K562 (cell line): ENCODE results near the gene PLCG2.

Experiments used
- BHLHE40 ChIP-seq: IDR thresholded peaks from 2 replicates; pipeline ENCODE4 v1.6.1; 2011; ENCODE audit warnings: low read length, improper control_type of control experiment
- CHD1 ChIP-seq: fragments of 200-600 bp; sonication (generic); IDR thresholded peaks from one replicate; pipeline ENCODE4 v1.6.1; 2012; ENCODE audit warnings: mild to moderate bottlenecking, moderate library complexity, low read length, inconsistent platforms
- DDX20 ChIP-seq: fragments of 450-650 bp; IDR thresholded peaks from 2 replicates; pipeline ENCODE4 v1.6.1; 2016; ENCODE audit warnings: missing genetic modification characterization, low read depth, mild to moderate bottlenecking, missing compliant biosample characterization, moderate library complexity
- FOXJ3 ChIP-seq: sonication (generic); formaldehyde crosslinking; IDR thresholded peaks from 2 replicates; pipeline ENCODE4 v1.4.0; 2020; ENCODE audit warnings: mild to moderate bottlenecking, missing genetic modification reagents
- NFE2 ChIP-seq: IDR thresholded peaks from 2 replicates; pipeline ENCODE4 v1.6.1; 2014; ENCODE audit warnings: antibody characterized with exemption, low read depth
- POLR2A ChIP-seq: fragments of 450-650 bp; conservative IDR thresholded peaks from 2 replicates; pipeline ENCODE4 v1.6.1; 2016
- RBBP5 ChIP-seq: fragments of 200-600 bp; sonication (generic); IDR thresholded peaks from 2 replicates; pipeline ENCODE4 v1.6.1; 2012; ENCODE audit warnings: borderline replicate concordance, mild to moderate bottlenecking, low read length, control low read depth, inconsistent platforms; ENCODE audit not compliant: insufficient read depth, poor library complexity, severe bottlenecking
- SMARCA5 ChIP-seq: fragments of 450-650 bp; IDR thresholded peaks from 2 replicates; pipeline ENCODE4 v1.6.1; 2016
- SMARCB1 ChIP-seq: IDR thresholded peaks from 2 replicates; pipeline ENCODE4 v1.6.1; 2011; ENCODE audit warnings: improper control_type of control experiment, low read depth; ENCODE audit not compliant: insufficient read length
- SREBF2 ChIP-seq: sonication (generic); formaldehyde crosslinking; IDR thresholded peaks from 2 replicates; pipeline ENCODE4 v1.4.0; 2020; ENCODE audit warnings: mild to moderate bottlenecking, missing genetic modification reagents
- ZNF121 ChIP-seq: sonication (generic); formaldehyde crosslinking; conservative IDR thresholded peaks from 2 replicates; pipeline ENCODE4 v1.8.0; 2022; ENCODE audit warnings: missing genetic modification reagents
- TF ChIP-seq, protein P1 (sequence below), 3 experiments: IDR thresholded peaks in 2 of 3; conservative IDR thresholded peaks in 1 of 3; 2 replicates each; pipeline ENCODE4 v1.5.1; 2011 to 2012; ENCODE audit warnings: low read length in 3 of 3, mild to moderate bottlenecking in 3 of 3, control low read depth in 2 of 3, improper control_type of control experiment in 1 of 3, inconsistent platforms in 1 of 3, low read depth in 1 of 3, mixed read lengths in 1 of 3, moderate library complexity in 1 of 3; ENCODE audit not compliant: insufficient read depth in 2 of 3
- TF ChIP-seq, protein P2 (sequence below): fragments of 450-650 bp; formaldehyde crosslinking; conservative IDR thresholded peaks from 2 replicates; pipeline ENCODE4 v1.4.0; 2022; ENCODE audit warnings: mild to moderate bottlenecking, missing genetic modification characterization

DNA sequence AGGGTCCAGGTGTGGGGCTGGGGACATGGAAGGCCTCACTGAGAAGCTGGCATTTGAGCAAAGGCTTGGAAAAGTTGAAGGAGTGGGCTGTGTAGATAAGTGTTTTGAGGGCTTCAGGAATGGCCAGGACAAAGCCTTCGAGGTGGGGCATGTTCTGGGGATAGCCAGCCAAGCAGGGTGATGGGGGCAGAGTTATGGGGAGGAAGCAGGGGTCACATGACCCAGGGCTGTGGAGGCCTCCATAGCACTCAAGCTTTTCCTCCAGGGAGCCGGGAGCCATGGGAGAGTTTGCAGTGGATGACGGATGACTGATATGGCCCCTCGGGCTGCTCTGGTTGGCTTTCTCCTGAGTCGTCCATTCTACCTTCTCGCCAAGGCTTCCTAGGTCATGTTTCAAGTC, 27.6 kb downstream of the PLCG2 start:
- TF ChIP-seq SREBF2 (CRISPR knock-in tag) (no peak), SMARCA5 (no peak), SMARCB1 (no peak), FOXJ3 (CRISPR knock-in tag) (no peak), ZNF121 (CRISPR knock-in tag) (no peak), POLR2A (no peak), NFE2 (no peak), RBBP5 (no peak), CHD1 (no peak), BHLHE40 (no peak), DDX20 (tag) (no peak)
- TF ChIP-seq, protein P1, sequence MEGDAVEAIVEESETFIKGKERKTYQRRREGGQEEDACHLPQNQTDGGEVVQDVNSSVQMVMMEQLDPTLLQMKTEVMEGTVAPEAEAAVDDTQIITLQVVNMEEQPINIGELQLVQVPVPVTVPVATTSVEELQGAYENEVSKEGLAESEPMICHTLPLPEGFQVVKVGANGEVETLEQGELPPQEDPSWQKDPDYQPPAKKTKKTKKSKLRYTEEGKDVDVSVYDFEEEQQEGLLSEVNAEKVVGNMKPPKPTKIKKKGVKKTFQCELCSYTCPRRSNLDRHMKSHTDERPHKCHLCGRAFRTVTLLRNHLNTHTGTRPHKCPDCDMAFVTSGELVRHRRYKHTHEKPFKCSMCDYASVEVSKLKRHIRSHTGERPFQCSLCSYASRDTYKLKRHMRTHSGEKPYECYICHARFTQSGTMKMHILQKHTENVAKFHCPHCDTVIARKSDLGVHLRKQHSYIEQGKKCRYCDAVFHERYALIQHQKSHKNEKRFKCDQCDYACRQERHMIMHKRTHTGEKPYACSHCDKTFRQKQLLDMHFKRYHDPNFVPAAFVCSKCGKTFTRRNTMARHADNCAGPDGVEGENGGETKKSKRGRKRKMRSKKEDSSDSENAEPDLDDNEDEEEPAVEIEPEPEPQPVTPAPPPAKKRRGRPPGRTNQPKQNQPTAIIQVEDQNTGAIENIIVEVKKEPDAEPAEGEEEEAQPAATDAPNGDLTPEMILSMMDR (IDR thresholded peaks at IDR 0.05 in 2 of 3, conservative IDR thresholded peaks at IDR 0.05 in 1 of 3; ENCODE audit: insufficient read depth in 2 of 3, low read depth in 1 of 3, low read length in 3 of 3): no peak
- TF ChIP-seq, protein P2, sequence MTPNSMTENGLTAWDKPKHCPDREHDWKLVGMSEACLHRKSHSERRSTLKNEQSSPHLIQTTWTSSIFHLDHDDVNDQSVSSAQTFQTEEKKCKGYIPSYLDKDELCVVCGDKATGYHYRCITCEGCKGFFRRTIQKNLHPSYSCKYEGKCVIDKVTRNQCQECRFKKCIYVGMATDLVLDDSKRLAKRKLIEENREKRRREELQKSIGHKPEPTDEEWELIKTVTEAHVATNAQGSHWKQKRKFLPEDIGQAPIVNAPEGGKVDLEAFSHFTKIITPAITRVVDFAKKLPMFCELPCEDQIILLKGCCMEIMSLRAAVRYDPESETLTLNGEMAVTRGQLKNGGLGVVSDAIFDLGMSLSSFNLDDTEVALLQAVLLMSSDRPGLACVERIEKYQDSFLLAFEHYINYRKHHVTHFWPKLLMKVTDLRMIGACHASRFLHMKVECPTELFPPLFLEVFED (CRISPR knock-in tag): no peak
